Measurements from ENCODE around the gene LAMA2. TPM values are rescaled to one million over a fixed set of nuclear protein-coding genes. Genes with fewer than 3 reads are reported as not detected.

LAMA2 gene
- total RNA-seq, 1 experiment from 2014 or later, result 4.2 TPM

DNA sequence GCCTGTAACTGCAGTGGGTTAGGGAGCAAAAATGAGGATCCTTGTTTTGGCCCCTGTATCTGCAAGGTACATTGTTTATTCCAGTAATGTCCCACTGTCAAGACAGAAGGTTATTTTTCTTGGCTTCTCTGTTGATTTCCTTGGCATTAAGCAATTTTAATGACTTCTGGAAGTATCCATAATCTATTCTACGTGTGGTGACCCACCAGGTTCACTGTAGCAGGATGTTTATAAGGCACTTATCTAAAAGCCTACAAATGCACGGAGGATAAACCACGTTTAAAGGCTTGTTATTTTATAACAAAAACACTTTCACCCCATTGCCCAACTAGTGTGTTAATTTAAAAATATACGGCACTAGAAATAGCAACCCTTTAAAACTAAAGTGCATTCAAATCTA is 294.9 kb downstream of the LAMA2 start:
- no peaks in the 10 kb centered on the region for H3K9me3 Mint-ChIP-seq
- H3K27me3 Mint-ChIP-seq (ENCODE audit: low read depth), result no peaks in the 10 kb centered on the region
- H2BK15ac ChIP-seq (ENCODE audit: low read depth, low read length), result no peak overlapping the region
- H3K79me1 ChIP-seq (ENCODE audit: insufficient read depth, low read depth, low read length, poor library complexity, severe bottlenecking), result no peaks in the 10 kb centered on the region
- H3K4me1 Mint-ChIP-seq, result peaks cover 2 to 3% of the 10 kb centered on the region in 2 experiments; a peak in 3 of 4 replicates
- no peaks in the 10 kb centered on the region for H3K4me1 ChIP-seq (ENCODE audit: insufficient read depth, low read length)
- no peaks in the 10 kb centered on the region for H3K9me3 ChIP-seq (ENCODE audit: control insufficient read depth, low read depth, low read length)
- H3K9ac ChIP-seq (ENCODE audit: extremely low read depth, insufficient read length, low read length), result no peak overlapping the region
- no peak overlapping the region for H3K27ac Mint-ChIP-seq
- no peaks in the 10 kb centered on the region for H4K20me1 ChIP-seq (ENCODE audit: control insufficient read depth, insufficient read depth, insufficient read length)
- no peak overlapping the region for H3K14ac ChIP-seq (ENCODE audit: insufficient read depth, low read length)
- no peak for DNase-seq
- H3K4ac ChIP-seq (ENCODE audit: low read depth, low read length), result no peak overlapping the region
- no peaks in the 10 kb centered on the region for H3K27me3 ChIP-seq (ENCODE audit: insufficient read depth, low read length)
- no peak overlapping the region for H3K56ac ChIP-seq (ENCODE audit: insufficient read length, low read depth, low read length)
- TF ChIP-seq, protein P1, sequence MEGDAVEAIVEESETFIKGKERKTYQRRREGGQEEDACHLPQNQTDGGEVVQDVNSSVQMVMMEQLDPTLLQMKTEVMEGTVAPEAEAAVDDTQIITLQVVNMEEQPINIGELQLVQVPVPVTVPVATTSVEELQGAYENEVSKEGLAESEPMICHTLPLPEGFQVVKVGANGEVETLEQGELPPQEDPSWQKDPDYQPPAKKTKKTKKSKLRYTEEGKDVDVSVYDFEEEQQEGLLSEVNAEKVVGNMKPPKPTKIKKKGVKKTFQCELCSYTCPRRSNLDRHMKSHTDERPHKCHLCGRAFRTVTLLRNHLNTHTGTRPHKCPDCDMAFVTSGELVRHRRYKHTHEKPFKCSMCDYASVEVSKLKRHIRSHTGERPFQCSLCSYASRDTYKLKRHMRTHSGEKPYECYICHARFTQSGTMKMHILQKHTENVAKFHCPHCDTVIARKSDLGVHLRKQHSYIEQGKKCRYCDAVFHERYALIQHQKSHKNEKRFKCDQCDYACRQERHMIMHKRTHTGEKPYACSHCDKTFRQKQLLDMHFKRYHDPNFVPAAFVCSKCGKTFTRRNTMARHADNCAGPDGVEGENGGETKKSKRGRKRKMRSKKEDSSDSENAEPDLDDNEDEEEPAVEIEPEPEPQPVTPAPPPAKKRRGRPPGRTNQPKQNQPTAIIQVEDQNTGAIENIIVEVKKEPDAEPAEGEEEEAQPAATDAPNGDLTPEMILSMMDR (conservative IDR thresholded peaks at IDR 0.05), result no peak
- H3K36me3 Mint-ChIP-seq (ENCODE audit: insufficient read depth in 1 of 3, low read depth in 3 of 3), result no peaks in the 10 kb centered on the region
- no peak overlapping the region for H4K5ac ChIP-seq (ENCODE audit: insufficient read length, low read depth, low read length)
- no peak overlapping the region for H3K23ac ChIP-seq (ENCODE audit: insufficient read length, low read depth, low read length)
- H2AK5ac ChIP-seq (ENCODE audit: insufficient read length, low read length), result no peak overlapping the region
- H3K18ac ChIP-seq (ENCODE audit: insufficient read length, low read depth, low read length), result no peak overlapping the region
- no peak overlapping the region for H3K4me2 ChIP-seq (ENCODE audit: insufficient read depth, insufficient read length, low read length)
- H3T11ph ChIP-seq (ENCODE audit: low read length), result no peak overlapping the region
- no CpG with 5 or more reads among the region's 4 CpGs for WGBS (ENCODE audit: extremely low coverage, insufficient read length, low lambda C conversion rate)
- H3K27ac ChIP-seq (ENCODE audit: insufficient read length, low read depth, low read length), result no peak overlapping the region
- H2BK20ac ChIP-seq (ENCODE audit: low read depth, low read length, poor library complexity, severe bottlenecking), result no peak overlapping the region
- no peaks in the 10 kb centered on the region for H3K79me2 ChIP-seq (ENCODE audit: insufficient read depth, low read length)
- H2BK5ac ChIP-seq (ENCODE audit: insufficient read length, low read length), result no peak overlapping the region
- H2BK12ac ChIP-seq (ENCODE audit: insufficient read length, low read depth, low read length), result no peak overlapping the region
- H2BK120ac ChIP-seq (ENCODE audit: low read depth, low read length, poor library complexity, severe bottlenecking), result no peak overlapping the region
- no peak overlapping the region for H4K8ac ChIP-seq (replicated peaks; ENCODE audit: insufficient read length, low read depth, low read length)
- H2AFZ ChIP-seq (ENCODE audit: low read length), result no peak overlapping the region
- H4K91ac ChIP-seq (ENCODE audit: insufficient read length, low read depth, low read length), result no peak overlapping the region
- no peak overlapping the region for H3K4me3 Mint-ChIP-seq
- H3K23me2 ChIP-seq (ENCODE audit: insufficient read length, low read depth, low read length, poor library complexity, severe bottlenecking), result no peaks in the 10 kb centered on the region
